Kidney (tissue), 14 donors: ENCODE measurements around the gene FNDC11. TPM values are rescaled to one million over a fixed set of nuclear protein-coding genes. Genes with fewer than 3 reads are reported as not detected.

Experiments used
- DNase-seq, 5 donors: peaks; one replicate each; pipeline ENCODE4 v3.0.0-alpha.2; 2013 to 2020
- FAIRE-seq: peaks from 2 replicates; lab custom pipeline; 2012; peaks lifted over from hg19 to GRCh38; lab: Jason Lieb, UNC
- H3K27ac ChIP-seq, 2 donors: one replicate each; pipeline ENCODE4 v1.7.0; 2013; ENCODE audit warnings: low read depth in 2 of 2, low read length in 2 of 2, inconsistent platforms in 1 of 2
- H3K27me3 ChIP-seq: one replicate; pipeline ENCODE4 v1.7.1; 2013; ENCODE audit warnings: low read length, inconsistent platforms; ENCODE audit not compliant: control insufficient read depth, insufficient read depth
- H3K36me3 ChIP-seq, 3 donors: one replicate each; pipeline versions ENCODE4 v1.7.0 to v1.7.1; 2013; ENCODE audit warnings: low read length in 3 of 3, control low read depth in 1 of 3, inconsistent platforms in 1 of 3; ENCODE audit not compliant: insufficient read depth in 3 of 3, control insufficient read depth in 2 of 3
- H3K4me1 ChIP-seq, 3 donors: one replicate each; pipeline versions ENCODE4 v1.7.0 to v1.7.1; 2013; ENCODE audit warnings: low read length in 3 of 3, inconsistent platforms in 1 of 3, low read depth in 1 of 3; ENCODE audit not compliant: control insufficient read depth in 2 of 3, insufficient read depth in 2 of 3
- H3K4me3 ChIP-seq, 3 donors: one replicate each; pipeline versions ENCODE4 v1.7.0 to v1.8.1; 2013; ENCODE audit warnings: low read length in 3 of 3, control low read depth in 1 of 3, inconsistent platforms in 1 of 3
- H3K9ac ChIP-seq, 3 donors: one replicate each; pipeline versions ENCODE4 v1.7.0 to v1.7.1; 2013; ENCODE audit warnings: low read length in 3 of 3, control low read depth in 1 of 3, inconsistent platforms in 1 of 3
- H3K9me3 ChIP-seq, 3 donors: one replicate each; pipeline versions ENCODE4 v1.7.0 to v1.7.1; 2013; ENCODE audit warnings: low read length in 3 of 3, control low read depth in 1 of 3, inconsistent platforms in 1 of 3; ENCODE audit not compliant: control insufficient read depth in 2 of 3, insufficient read depth in 1 of 3
- CTCF ChIP-seq: IDR thresholded peaks from 3 replicates; pipeline ENCODE4 v1.5.1; 2012; ENCODE audit warnings: mild to moderate bottlenecking, moderate library complexity, borderline replicate concordance; ENCODE audit not compliant: insufficient read depth; ENCODE audit errors: extremely low read depth
- intact Hi-C: fragments of 100-400 bp; cut with DNase I; formaldehyde crosslinking; loops from one replicate; pipeline ENCODE4 v1.11.1; 2022
- polyA plus RNA-seq: library from polyadenylated mRNA; stranded (reverse); fragments of 350-450 nt; fragmentation: Illumina TruSeq; extraction: RNeasy Lipid Tissue Mini Kit (QIAGEN cat#74804); gene quantifications from one replicate; pipeline ENCODE4 v1.2.3, GENCODE V29; 2014; ENCODE audit warnings: low read depth, low replicate concordance; ENCODE audit not compliant: insufficient read depth
- total RNA-seq: library from RNA; stranded (reverse); fragmentation: NEBNext Ultra II Directional; extraction: Animal tissue kit (Norgen Biotek cat#: 25700); gene quantifications from one replicate; pipeline ENCODE4 v1.2.1, GENCODE V29; 2021
- donor health status: control.
- donor health status: control.
- donor health status: control.
- donor health status: control.
- donor health status: control.
- donor health status: DM: yes; HTN: yes; CAD: no.
- donor health status: Normal renal cell carcinoma (clear cell type).

Gene FNDC11
- total and polyA plus RNA-seq, 2 donors from 2014 or later = 0.47 to 1.6 TPM

GRCh38 chr20:63564036-63564810 is 10.3 kb downstream of the FNDC11 start:
- H3K9ac ChIP-seq = no peak overlapping the region
- intact Hi-C loops = no loop called here
- DNase-seq (no peak), FAIRE-seq (no peak)
- no peak overlapping the region for H3K4me3 ChIP-seq
- no peaks in the 10 kb centered on the region for H3K4me1 ChIP-seq
- no peaks in the 10 kb centered on the region for H3K27me3 ChIP-seq
- no peaks in the 10 kb centered on the region for H3K9me3 ChIP-seq
- no peak for TF ChIP-seq CTCF
- no peak overlapping the region for H3K27ac ChIP-seq
- peaks cover 0 to 3% (median 0%) of the 10 kb centered on the region in 3 donors for H3K36me3 ChIP-seq

GRCh38 chr20:63565021-63565698 is 11.2 kb downstream of the FNDC11 start:
- TF ChIP-seq CTCF = no peak

GRCh38 chr20:63565699-63566335 is 11.9 kb downstream of the FNDC11 start:
- intact Hi-C loops = no loop called here
- H3K27me3 ChIP-seq = no peaks in the 10 kb centered on the region
- H3K4me3 ChIP-seq = no peak overlapping the region
- no peaks in the 10 kb centered on the region for H3K4me1 ChIP-seq
- no peak overlapping the region for H3K9ac ChIP-seq
- no peaks in the 10 kb centered on the region for H3K9me3 ChIP-seq
- FAIRE-seq (no peak), DNase-seq (no peak)
- peaks cover 0 to 3% (median 0%) of the 10 kb centered on the region in 3 donors for H3K36me3 ChIP-seq
- H3K27ac ChIP-seq = no peak overlapping the region
- TF ChIP-seq CTCF = no peak

More at GRCh38 chr20:63565021-63565698, 11.2 kb downstream of the FNDC11 start:
- intact Hi-C loops = no loop called here
- FAIRE-seq (no peak), DNase-seq (no peak)
- H3K27me3 ChIP-seq = no peaks in the 10 kb centered on the region
- H3K36me3 ChIP-seq = peaks cover 0 to 3% (median 0%) of the 10 kb centered on the region in 3 donors
- no peak overlapping the region for H3K4me3 ChIP-seq
- no peaks in the 10 kb centered on the region for H3K4me1 ChIP-seq
- H3K9me3 ChIP-seq = no peaks in the 10 kb centered on the region
- no peak overlapping the region for H3K27ac ChIP-seq
- H3K9ac ChIP-seq = no peak overlapping the region
